Activated B cell treated with CpG ODN at 0.5 μM for 24 hours (primary cell): ENCODE results near the gene GSDME. TPM values are rescaled to one million over a fixed set of nuclear protein-coding genes. Genes with fewer than 3 reads are reported as not detected.
A peak's percentile ranks its signal among the peaks of the same experiment; 100 is the strongest.

Experiments
- ATAC-seq: fragments of 200-7000 bp; cut with Tn5 transposase; one replicate; pipeline ENCODE4 v1.10.0; 2021; ENCODE audit warnings: low read depth, mild to moderate bottlenecking, moderate library complexity
- CTCF ChIA-PET: fragments of 350-600 bp; sonication (Branson Sonifier 250); formaldehyde crosslinking; loops from one replicate; lab custom pipeline; 2021; ENCODE audit warnings: antibody characterized with exemption; lab: Charles Lee
- POLR2A ChIA-PET: fragments of 350-600 bp; sonication (Branson Sonifier 250); formaldehyde crosslinking; loops from one replicate; lab custom pipeline; 2021; ENCODE audit warnings: antibody characterized with exemption; lab: Charles Lee
- DNase-seq: peaks from one replicate; pipeline ENCODE4 v3.0.0; 2022
- H3K27ac Mint-ChIP-seq: one replicate; pipeline ENCODE4 v1.8.0; 2020; ENCODE audit warnings: mixed read lengths
- H3K27me3 Mint-ChIP-seq: one replicate; pipeline ENCODE4 v1.8.0; 2021; ENCODE audit warnings: mixed read lengths
- H3K36me3 Mint-ChIP-seq: one replicate; pipeline ENCODE4 v1.8.0; 2021; ENCODE audit warnings: low read depth, mixed read lengths
- H3K4me1 Mint-ChIP-seq: one replicate; pipeline ENCODE4 v1.8.0; 2021; ENCODE audit warnings: mixed read lengths
- H3K4me3 Mint-ChIP-seq: one replicate; pipeline ENCODE4 v1.8.0; 2020; ENCODE audit warnings: mild to moderate bottlenecking, mixed read lengths
- H3K9me3 Mint-ChIP-seq: one replicate; pipeline ENCODE4 v1.8.0; 2020; ENCODE audit warnings: mixed read lengths
- CTCF ChIP-seq: fragments of 200-600 bp; IDR thresholded peaks from one replicate; pipeline ENCODE4 v1.8.0; 2022; ENCODE audit warnings: antibody characterized with exemption, mild to moderate bottlenecking
- intact Hi-C: fragments of 100-400 bp; cut with micrococcal nuclease; formaldehyde crosslinking; loops from one replicate; pipeline ENCODE4 v1.15.1; 2024
- total RNA-seq: library from RNA; stranded (reverse); gene quantifications from 2 replicates; pipeline ENCODE4 v1.2.3, GENCODE V29; 2022

The GSDME gene
- total RNA-seq, 1 donor from 2014 or later = 4.1 TPM

GRCh38 chr7:24722386-24723177 is 34.7 kb downstream of the GSDME start:
- ATAC-seq = no peak
- H3K27ac Mint-ChIP-seq = no peak overlapping the region
- peaks cover 69% of the 10 kb centered on the region for H3K4me1 Mint-ChIP-seq
- intact Hi-C loops = no loop called here
- no peaks in the 10 kb centered on the region for H3K36me3 Mint-ChIP-seq
- H3K4me3 Mint-ChIP-seq = no peak overlapping the region
- no peak for DNase-seq
- H3K9me3 Mint-ChIP-seq = no peaks in the 10 kb centered on the region
- ChIA-PET POLR2A (no interaction called here), CTCF (no interaction called here)
- TF ChIP-seq CTCF = no peak
- H3K27me3 Mint-ChIP-seq = no peaks in the 10 kb centered on the region

DNA sequence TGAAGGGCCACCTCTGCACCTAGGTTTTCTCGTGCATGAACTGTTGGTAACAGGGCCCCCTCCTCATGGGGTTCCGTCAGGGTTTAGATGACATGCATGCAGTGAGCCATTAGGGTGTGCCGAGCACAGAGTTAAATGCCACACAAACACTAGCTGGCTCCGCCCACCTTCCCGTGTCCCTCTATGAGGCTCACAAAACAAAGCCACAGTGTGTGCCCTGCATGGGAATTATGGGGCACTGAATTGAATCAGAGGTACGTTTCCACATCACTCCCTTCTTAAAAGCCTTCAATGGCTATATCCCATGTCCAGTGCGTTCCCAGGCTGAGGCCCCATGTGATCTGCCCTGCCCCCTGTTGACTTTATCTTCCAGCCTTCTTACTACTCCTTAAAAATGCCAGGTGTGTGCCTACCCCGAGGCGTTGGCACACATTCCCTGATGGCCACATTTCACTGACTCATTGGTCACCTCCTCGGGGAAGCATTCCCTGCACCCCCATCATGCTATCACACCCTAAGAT is 35.7 kb downstream of the GSDME start:
- Mint-ChIP-seq H3K36me3 (no peaks in the 10 kb centered on the region), H3K9me3 (no peaks in the 10 kb centered on the region), H3K4me3 (no peak overlapping the region), H3K27me3 (no peaks in the 10 kb centered on the region), H3K27ac (no peak overlapping the region), H3K4me1 (peaks cover 69% of the 10 kb centered on the region)
- CTCF ChIA-PET = interaction anchor here (3.2 kb wide), 1 partner anchor 372 kb away, joined by 10 read pairs; no protein-coding TSS in a partner anchor
- intact Hi-C loops = no loop called here
- ATAC-seq (no peak), DNase-seq (no peak)
- no peak for TF ChIP-seq CTCF
- POLR2A ChIA-PET = interaction anchor here (0.7 to 1.5 kb wide), 2 partner anchors 99 to 458 kb away, joined by 3 read pairs; a partner anchor contains a TSS

DNA sequence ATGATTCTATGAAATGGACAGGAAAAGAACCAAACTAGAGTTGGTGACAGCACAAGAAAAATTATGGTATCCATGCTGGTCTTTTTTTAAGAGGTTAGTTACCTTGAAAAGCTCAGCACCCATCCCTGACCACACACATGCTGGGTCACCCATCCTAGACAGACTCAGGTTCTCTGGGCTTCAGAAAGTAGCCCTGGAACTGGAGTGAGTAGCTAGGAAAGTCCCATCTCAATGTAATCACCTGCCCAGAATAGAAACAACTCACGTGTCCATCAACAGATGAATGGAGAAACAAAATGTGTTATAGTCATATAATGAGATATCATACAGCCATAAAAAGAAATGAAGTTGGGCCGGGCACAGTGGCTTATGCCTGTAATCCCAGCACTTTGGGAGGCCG is 37.0 kb downstream of the GSDME start:
- Mint-ChIP-seq H3K36me3 (no peaks in the 10 kb centered on the region), H3K27ac (peak overlapping the region; percentile 87), H3K4me1 (peaks cover 82% of the 10 kb centered on the region), H3K27me3 (no peaks in the 10 kb centered on the region), H3K4me3 (peak overlapping the region; percentile 19), H3K9me3 (no peaks in the 10 kb centered on the region)
- no peak for TF ChIP-seq CTCF
- DNase-seq = no peak
- CTCF ChIA-PET = interaction anchor here (3.2 kb wide), 1 partner anchor 374 kb away, joined by 10 read pairs; no protein-coding TSS in a partner anchor
- intact Hi-C loops = no loop called here
- POLR2A ChIA-PET = interaction anchor here (1.5 to 2.3 kb wide), 2 partner anchors 101 to 460 kb away, joined by 3 to 7 read pairs; a partner anchor contains a TSS
- ATAC-seq = peak; percentile 5

DNA sequence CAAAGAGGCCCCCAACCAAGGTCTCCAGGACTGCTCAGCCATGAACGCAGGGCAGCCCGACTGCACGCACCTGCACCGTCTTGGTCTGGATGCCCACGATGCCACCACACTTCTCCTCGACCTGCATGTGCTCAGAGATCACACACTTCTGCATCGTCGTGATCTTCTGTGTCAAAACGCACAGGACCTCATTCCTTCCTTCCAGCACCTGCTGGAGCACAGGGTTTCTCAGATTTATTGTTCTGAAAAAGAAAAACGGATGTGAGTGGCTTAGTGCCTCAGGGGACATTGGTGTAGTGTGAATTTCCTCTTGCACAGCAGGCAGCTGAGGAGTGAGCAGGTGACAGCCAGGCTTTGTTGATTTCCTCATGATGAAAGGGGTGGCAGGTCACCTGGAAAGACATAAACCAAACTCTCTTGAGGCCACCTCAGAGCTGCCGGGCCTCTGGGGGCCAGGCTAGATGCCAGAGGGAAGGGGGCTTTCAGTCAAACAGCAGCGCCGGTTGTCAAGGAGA is 38.2 kb downstream of the GSDME start:
- Mint-ChIP-seq H3K4me1 (peaks cover 87% of the 10 kb centered on the region), H3K36me3 (no peaks in the 10 kb centered on the region), H3K27ac (peak overlapping the region; percentile 87), H3K4me3 (peak overlapping the region; percentile 78), H3K9me3 (no peaks in the 10 kb centered on the region), H3K27me3 (no peaks in the 10 kb centered on the region)
- peak; percentile 50 for DNase-seq
- ChIA-PET CTCF (interaction anchor here (1.4 to 3.2 kb wide), 3 partner anchors 53 to 375 kb away, joined by 5 to 10 read pairs (median 7); no protein-coding TSS in a partner anchor), POLR2A (interaction anchor here (0.8 to 2.3 kb wide), 5 partner anchors 37 to 461 kb away, joined by 3 to 7 read pairs (median 3); partner anchors contain the start of genes CYCS and PALS2)
- ATAC-seq = peak; percentile 76
- TF ChIP-seq CTCF = no peak
- intact Hi-C loops = loop anchor here (1.0 to 10.0 kb wide), 7 partner anchors 37 to 461 kb away; partner anchors contain the start of genes CYCS and OSBPL3
